Colonic mucosa (tissue), 4 donors: Measurements from ENCODE around the gene FAM117B. TPM values are rescaled to one million over a fixed set of nuclear protein-coding genes. Genes with fewer than 3 reads are reported as not detected.

ENCODE experiments used
- DNase-seq: peaks from one replicate; pipeline ENCODE4 v3.0.0-alpha.2; 2020
- H3K27ac ChIP-seq: fragments of 200-600 bp; one replicate; pipeline ENCODE4 v1.8.0; 2021
- H3K27me3 ChIP-seq: fragments of 200-600 bp; one replicate; pipeline ENCODE4 v1.8.0; 2021
- H3K36me3 ChIP-seq: fragments of 200-600 bp; one replicate; pipeline ENCODE4 v1.8.0; 2021
- H3K4me1 ChIP-seq: fragments of 200-600 bp; one replicate; pipeline ENCODE4 v1.8.0; 2021; ENCODE audit warnings: mild to moderate bottlenecking
- H3K4me3 ChIP-seq: fragments of 200-600 bp; one replicate; pipeline ENCODE4 v1.8.0; 2021
- H3K9ac ChIP-seq, 2 donors: one replicate each; pipeline ENCODE4 v1.7.0; 2013; ENCODE audit warnings: control low read depth in 2 of 2, low read depth in 2 of 2, low read length in 2 of 2
- H3K9me3 ChIP-seq: fragments of 200-600 bp; one replicate; pipeline ENCODE4 v1.8.0; 2021
- intact Hi-C: fragments of 100-400 bp; cut with DNase I; formaldehyde crosslinking; loops from one replicate; pipeline ENCODE4 v1.14.1; 2022
- total RNA-seq, 2 donors: library from RNA; stranded (reverse); fragmentation: NEBNext Ultra II Directional in 1 of 2; extraction: Animal tissue kit (Norgen Biotek cat#: 25700) in 1 of 2; gene quantifications; one replicate each; pipeline ENCODE4 v1.2.1, GENCODE V29; 2021
- TF ChIP-seq, protein P1 (sequence below): fragments of 200-600 bp; IDR thresholded peaks from one replicate; pipeline ENCODE4 v1.8.0; 2022; ENCODE audit warnings: antibody characterized with exemption, mild to moderate bottlenecking
- donor health status: healthy.
- donor health status: DM: no; HTN: no; CAD: no.
- donor health status: DM: no; HTN: no; CAD: no.

FAM117B gene
- total RNA-seq, 2 donors from 2014 or later = 16.3 to 20.1 TPM

DNA sequence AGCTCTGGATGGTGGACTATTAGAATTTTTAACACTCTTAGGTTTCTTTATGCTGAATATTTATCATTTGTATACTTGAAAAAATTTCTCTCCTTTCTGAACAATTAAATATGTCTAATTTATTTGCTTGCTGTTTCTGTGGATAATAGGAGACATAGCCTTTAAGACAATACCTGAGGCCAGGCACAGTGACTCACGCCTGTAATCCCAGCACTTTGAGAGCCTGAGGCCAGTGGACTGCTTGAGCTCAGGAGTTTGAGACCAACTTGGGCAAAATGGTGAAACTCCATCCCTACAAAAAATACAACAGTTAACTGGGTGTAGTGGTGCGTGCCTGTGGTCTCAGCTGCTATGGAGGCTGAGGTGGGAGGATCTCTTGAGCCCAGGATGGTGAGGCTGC, 54.7 kb downstream of the FAM117B start:
- Histone ChIP-seq H3K27me3 (no peaks in the 10 kb centered on the region), H3K4me1 (no peaks in the 10 kb centered on the region), H3K9me3 (no peaks in the 10 kb centered on the region), H3K4me3 (no peak overlapping the region), H3K27ac (no peak overlapping the region), H3K36me3 (no peaks in the 10 kb centered on the region), H3K9ac (no peak overlapping the region)
- DNase-seq = no peak
- intact Hi-C loops = no loop called here
- TF ChIP-seq, protein P1, sequence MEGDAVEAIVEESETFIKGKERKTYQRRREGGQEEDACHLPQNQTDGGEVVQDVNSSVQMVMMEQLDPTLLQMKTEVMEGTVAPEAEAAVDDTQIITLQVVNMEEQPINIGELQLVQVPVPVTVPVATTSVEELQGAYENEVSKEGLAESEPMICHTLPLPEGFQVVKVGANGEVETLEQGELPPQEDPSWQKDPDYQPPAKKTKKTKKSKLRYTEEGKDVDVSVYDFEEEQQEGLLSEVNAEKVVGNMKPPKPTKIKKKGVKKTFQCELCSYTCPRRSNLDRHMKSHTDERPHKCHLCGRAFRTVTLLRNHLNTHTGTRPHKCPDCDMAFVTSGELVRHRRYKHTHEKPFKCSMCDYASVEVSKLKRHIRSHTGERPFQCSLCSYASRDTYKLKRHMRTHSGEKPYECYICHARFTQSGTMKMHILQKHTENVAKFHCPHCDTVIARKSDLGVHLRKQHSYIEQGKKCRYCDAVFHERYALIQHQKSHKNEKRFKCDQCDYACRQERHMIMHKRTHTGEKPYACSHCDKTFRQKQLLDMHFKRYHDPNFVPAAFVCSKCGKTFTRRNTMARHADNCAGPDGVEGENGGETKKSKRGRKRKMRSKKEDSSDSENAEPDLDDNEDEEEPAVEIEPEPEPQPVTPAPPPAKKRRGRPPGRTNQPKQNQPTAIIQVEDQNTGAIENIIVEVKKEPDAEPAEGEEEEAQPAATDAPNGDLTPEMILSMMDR = no peak

DNA sequence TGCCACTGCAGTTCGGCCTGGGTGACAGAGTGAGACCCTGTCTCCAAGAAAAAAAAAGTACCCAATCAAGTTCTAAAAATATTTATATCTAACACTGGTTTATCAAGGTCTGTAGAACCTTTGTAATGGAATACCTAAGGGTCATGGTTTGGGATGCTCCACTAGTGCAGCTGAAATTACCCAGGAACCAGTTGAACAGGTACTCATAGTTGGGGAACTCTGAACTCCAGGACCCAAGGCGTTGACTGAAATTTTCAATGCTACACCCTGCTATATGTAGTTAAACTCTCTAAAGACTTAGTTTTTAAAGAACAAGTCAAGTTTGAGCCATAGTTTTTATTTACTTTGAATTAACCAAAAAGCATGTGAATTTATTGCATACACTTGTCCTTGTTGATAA, 55.1 kb downstream of the FAM117B start:
- no peaks in the 10 kb centered on the region for H3K4me1 ChIP-seq
- H3K36me3 ChIP-seq = no peaks in the 10 kb centered on the region
- no peak for DNase-seq
- no peak overlapping the region for H3K9ac ChIP-seq
- no peak overlapping the region for H3K27ac ChIP-seq
- intact Hi-C loops = no loop called here
- no peak overlapping the region for H3K4me3 ChIP-seq
- no peaks in the 10 kb centered on the region for H3K9me3 ChIP-seq
- TF ChIP-seq, protein P1 = no peak
- H3K27me3 ChIP-seq = no peaks in the 10 kb centered on the region

DNA sequence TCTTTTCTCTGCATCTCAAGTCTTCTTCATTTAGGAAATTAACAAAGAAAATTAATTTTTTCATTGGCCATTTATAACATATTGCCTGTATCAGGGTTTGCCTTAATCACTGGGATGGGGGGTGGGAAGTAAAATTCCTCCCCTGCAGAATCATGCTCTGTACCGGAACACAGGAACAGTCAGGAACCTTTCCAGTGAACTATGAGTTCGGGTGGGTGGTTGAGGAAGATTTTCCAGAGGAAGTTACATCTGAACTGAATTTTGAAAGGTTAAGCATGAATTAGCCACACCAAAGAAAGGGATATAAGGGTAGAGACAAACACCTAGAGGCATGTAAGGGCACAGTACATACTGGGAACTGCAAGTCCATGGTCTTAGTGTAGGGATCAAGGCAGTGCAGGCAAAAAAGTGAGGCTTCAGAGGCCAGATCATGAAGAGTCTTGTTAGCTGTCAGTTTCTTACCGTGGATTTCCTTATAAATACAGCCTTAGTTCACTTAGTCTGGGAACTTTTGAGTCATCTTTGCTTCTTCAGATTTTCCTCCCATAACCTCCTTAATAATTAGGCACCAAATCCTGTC, 55.6 kb downstream of the FAM117B start:
- Histone ChIP-seq H3K4me3 (no peak overlapping the region), H3K36me3 (no peaks in the 10 kb centered on the region), H3K9me3 (no peaks in the 10 kb centered on the region), H3K4me1 (no peaks in the 10 kb centered on the region), H3K27me3 (no peaks in the 10 kb centered on the region), H3K9ac (no peak overlapping the region), H3K27ac (no peak overlapping the region)
- intact Hi-C loops = no loop called here
- TF ChIP-seq, protein P1 = no peak
- DNase-seq = no peak

DNA sequence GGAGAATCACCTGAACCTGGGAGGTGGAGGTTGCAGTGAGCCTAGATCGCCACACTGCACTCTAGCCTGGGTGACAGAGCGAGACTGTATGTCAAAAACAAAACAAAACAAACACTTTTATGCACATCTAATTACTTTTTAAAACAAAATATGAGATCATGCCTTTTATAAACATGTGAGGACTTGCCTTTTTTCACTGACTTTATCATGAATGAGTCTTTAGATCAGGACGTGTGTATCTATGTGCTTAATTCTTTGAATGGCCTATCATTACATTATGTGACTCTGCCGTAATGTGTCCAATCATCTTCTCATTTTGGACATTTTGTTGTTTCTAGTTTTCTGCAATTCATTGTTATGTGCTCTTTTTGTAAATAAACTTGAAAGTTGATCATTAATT, 58.7 kb downstream of the FAM117B start:
- no peak overlapping the region for H3K4me3 ChIP-seq
- no peaks in the 10 kb centered on the region for H3K36me3 ChIP-seq
- no peaks in the 10 kb centered on the region for H3K27me3 ChIP-seq
- no peaks in the 10 kb centered on the region for H3K4me1 ChIP-seq
- intact Hi-C loops = no loop called here
- H3K27ac ChIP-seq = no peak overlapping the region
- no peak for DNase-seq
- no peak overlapping the region for H3K9ac ChIP-seq
- H3K9me3 ChIP-seq = no peaks in the 10 kb centered on the region
- TF ChIP-seq, protein P1 = no peak

DNA sequence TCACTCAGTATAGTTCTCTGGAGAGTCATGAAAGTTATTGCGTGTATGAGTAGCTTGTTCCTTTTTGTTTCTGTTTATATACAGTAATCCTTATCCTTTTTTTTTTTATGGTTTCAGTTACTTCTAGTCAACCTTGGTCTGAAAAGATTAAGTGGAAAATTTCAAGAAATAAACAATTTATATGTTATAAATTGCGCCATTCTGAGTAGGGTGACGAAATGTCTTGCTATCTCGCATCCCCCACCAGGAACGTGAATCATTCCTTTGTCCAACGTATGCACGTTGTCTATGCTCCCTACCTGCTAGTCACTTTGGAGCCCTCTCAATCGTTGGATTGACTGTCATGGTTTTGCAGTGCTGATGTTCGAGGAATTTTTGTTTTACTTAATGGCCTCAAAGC, 60.4 kb downstream of the FAM117B start:
- no peaks in the 10 kb centered on the region for H3K27me3 ChIP-seq
- intact Hi-C loops = no loop called here
- H3K4me1 ChIP-seq = no peaks in the 10 kb centered on the region
- H3K9ac ChIP-seq = no peak overlapping the region
- H3K27ac ChIP-seq = no peak overlapping the region
- DNase-seq = no peak
- H3K9me3 ChIP-seq = no peaks in the 10 kb centered on the region
- H3K36me3 ChIP-seq = no peaks in the 10 kb centered on the region
- H3K4me3 ChIP-seq = no peak overlapping the region
- TF ChIP-seq, protein P1 = no peak
